HCT116 (cell line): ENCODE results near the gene ICE1. TPM values are rescaled to one million over a fixed set of nuclear protein-coding genes. Genes with fewer than 3 reads are reported as not detected.

ENCODE experiments used
- ATAC-seq: fragments of 200-7000 bp; cut with Tn5 transposase; 2 replicates; pipeline ENCODE4 v1.9.1; 2020; ENCODE audit warnings: mild to moderate bottlenecking, moderate library complexity
- BruUV-seq: library from RNA; stranded (reverse); fragments of 400-500 nt; replicated peaks from 2 replicates; lab custom pipeline; 2021; lab: Mats Ljungman, UMichigan
- CTCF ChIA-PET: fragments of 300-600 bp; sonication (Branson Sonifier 250); formaldehyde crosslinking; loops from one replicate; lab custom pipeline; 2021; ENCODE audit warnings: antibody characterized with exemption; lab: Charles Lee
- POLR2A ChIA-PET: fragments of 300-600, 350-600 bp; sonication (Branson Sonifier 250); formaldehyde crosslinking; loops from one replicate; lab custom pipeline; 2021; ENCODE audit warnings: antibody characterized with exemption; lab: Charles Lee
- RAD21 ChIA-PET, 2 experiments: fragments of 300-600 bp; sonication (Branson Sonifier 250); formaldehyde crosslinking; loops; one replicate each; lab custom pipeline; 2023; ENCODE audit warnings: low total read pairs in 2 of 2; ENCODE audit not compliant: uncharacterized antibody in 2 of 2, unreplicated experiment in 2 of 2, low non-redundant PET in 1 of 2; lab: Charles Lee
- DNase-seq: peaks from one replicate; pipeline ENCODE4 v3.0.0-alpha.2; 2010; ENCODE audit warnings: low read depth, low spot score
- H2AFZ ChIP-seq: fragments of 200-600 bp; shearing (Covaris generic), sonication (generic); 2 replicates; pipeline ENCODE4 v1.6.1; 2017; ENCODE audit warnings: low read depth, mixed run types, mixed read lengths, antibody characterized with exemption, low read length; ENCODE audit not compliant: poor library complexity, severe bottlenecking
- H3K27ac ChIP-seq: 2 replicates; pipeline ENCODE4 v1.5.1; 2012; ENCODE audit warnings: low read depth, low read length
- H3K27me3 ChIP-seq: fragments of 200-600 bp; sonication (generic); 2 replicates; pipeline ENCODE4 v1.6.1; 2016; ENCODE audit warnings: mixed run types, low read length, mixed read lengths; ENCODE audit not compliant: insufficient read depth
- H3K36me3 ChIP-seq, 2 experiments: fragments of 200-500 bp in 1 of 2; fragments of 200-600 bp in 1 of 2; sonication (Bioruptor generic) in 1 of 2; sonication (generic) in 1 of 2; 2 replicates each; pipeline versions ENCODE4 v1.5.1 to v1.6.1; 2014 to 2016; ENCODE audit warnings: low read length in 2 of 2, inconsistent platforms in 1 of 2, mixed read lengths in 1 of 2, mixed run types in 1 of 2; ENCODE audit not compliant: insufficient read depth in 2 of 2, control insufficient read depth in 1 of 2
- H3K4me1 ChIP-seq, 2 experiments: fragments of 200-600 bp in 1 of 2; sonication (generic) in 1 of 2; 2 replicates each; pipeline versions ENCODE4 v1.5.1 to v1.6.1; 2012 to 2017; ENCODE audit warnings: low read length in 2 of 2, inconsistent platforms in 1 of 2, mild to moderate bottlenecking in 1 of 2, mixed read lengths in 1 of 2, mixed run types in 1 of 2, moderate library complexity in 1 of 2; ENCODE audit not compliant: insufficient read depth in 2 of 2, control insufficient read depth in 1 of 2
- H3K4me2 ChIP-seq: fragments of 200-600 bp; sonication (generic); 2 replicates; pipeline ENCODE4 v1.6.1; 2017; ENCODE audit warnings: mixed run types, low read length, mixed read lengths
- H3K4me3 ChIP-seq, 2 experiments: fragments of 200-600 bp in 1 of 2; sonication (generic) in 1 of 2; replicated peaks in 1 of 2; 2 replicates each; pipeline ENCODE4 v1.5.1; 2011 to 2016; ENCODE audit warnings: low read length in 2 of 2, control low read depth in 1 of 2, low read depth in 1 of 2, mild to moderate bottlenecking in 1 of 2, mixed read lengths in 1 of 2, mixed run types in 1 of 2
- H3K79me2 ChIP-seq: fragments of 200-600 bp; sonication (generic); 2 replicates; pipeline ENCODE4 v1.6.1; 2017; ENCODE audit warnings: mild to moderate bottlenecking, mixed run types, low read length, moderate library complexity, mixed read lengths; ENCODE audit not compliant: insufficient read depth
- H3K9ac ChIP-seq: fragments of 200-600 bp; sonication (generic); 2 replicates; pipeline ENCODE4 v1.6.1; 2016; ENCODE audit warnings: low read length, mixed read lengths
- H3K9me2 ChIP-seq: fragments of 200-600 bp; sonication (generic), shearing (Covaris generic); 2 replicates; pipeline ENCODE4 v1.6.1; 2017; ENCODE audit warnings: mixed run types, mild to moderate bottlenecking, moderate library complexity; ENCODE audit not compliant: insufficient read depth
- H3K9me3 ChIP-seq, 2 experiments: fragments of 200-500 bp in 1 of 2; fragments of 200-600 bp in 1 of 2; sonication (Bioruptor generic) in 1 of 2; sonication (generic) in 1 of 2; 2 replicates each; pipeline ENCODE4 v1.6.1; 2014 to 2017; ENCODE audit warnings: low read length in 2 of 2, mixed read lengths in 2 of 2, inconsistent platforms in 1 of 2, low read depth in 1 of 2, mild to moderate bottlenecking in 1 of 2, mixed run types in 1 of 2, moderate library complexity in 1 of 2; ENCODE audit not compliant: control insufficient read depth in 1 of 2, insufficient read depth in 1 of 2
- H4K20me1 ChIP-seq: fragments of 200-600 bp; sonication (generic), shearing (Covaris generic); 2 replicates; pipeline ENCODE4 v1.6.1; 2017; ENCODE audit warnings: mixed run types, mild to moderate bottlenecking, moderate library complexity; ENCODE audit not compliant: insufficient read depth
- CEBPB ChIP-seq: IDR thresholded peaks from 2 replicates; pipeline ENCODE4 v1.6.1; 2012; ENCODE audit warnings: low read depth
- EGR1 ChIP-seq: IDR thresholded peaks from 2 replicates; pipeline ENCODE4 v1.6.1; 2012; ENCODE audit warnings: low read depth
- FOSL1 ChIP-seq: IDR thresholded peaks from 2 replicates; pipeline ENCODE4 v1.6.1; 2012; ENCODE audit warnings: low read depth
- JUND ChIP-seq: IDR thresholded peaks from 2 replicates; pipeline ENCODE4 v1.6.1; 2012
- MAX ChIP-seq: IDR thresholded peaks from 2 replicates; pipeline ENCODE4 v1.6.1; 2012
- POLR2AphosphoS5 ChIP-seq: IDR thresholded peaks from 2 replicates; pipeline ENCODE4 v1.6.1; 2011; ENCODE audit warnings: mild to moderate bottlenecking, low read depth, low read length, moderate library complexity
- YY1 ChIP-seq: IDR thresholded peaks from 2 replicates; pipeline ENCODE4 v1.6.1; 2011; ENCODE audit warnings: low read length, low read depth, moderate library complexity, mild to moderate bottlenecking; ENCODE audit not compliant: insufficient replicate concordance; ENCODE audit errors: extremely low read depth
- ZNF274 ChIP-seq: fragments of 200-500 bp; sonication (Bioruptor generic); IDR thresholded peaks from 2 replicates; pipeline ENCODE4 v1.6.1; 2014; ENCODE audit warnings: mild to moderate bottlenecking, low read depth, low read length, inconsistent platforms
- intact Hi-C: fragments of 100-400 bp; cut with micrococcal nuclease; formaldehyde crosslinking; loops from 2 replicates; pipeline ENCODE4 v1.10.0; 2022
- total RNA-seq: library from RNA; stranded (reverse); gene quantifications from one replicate; pipeline ENCODE4 v1.2.1, GENCODE V29; 2021; ENCODE audit not compliant: unreplicated experiment
- TF ChIP-seq, protein P1 (sequence below), 3 experiments: fragments of 200-600 bp in 1 of 3; sonication (generic) in 1 of 3; IDR thresholded peaks in 2 of 3; conservative IDR thresholded peaks in 1 of 3; 2 replicates each; pipeline ENCODE4 v1.5.1; 2012 to 2017; ENCODE audit warnings: low read depth in 2 of 3, low read length in 2 of 3, antibody characterized with exemption in 1 of 3, borderline replicate concordance in 1 of 3, control low read depth in 1 of 3, mild to moderate bottlenecking in 1 of 3, mixed read lengths in 1 of 3, mixed run types in 1 of 3, moderate library complexity in 1 of 3; ENCODE audit not compliant: insufficient read depth in 1 of 3
- TF ChIP-seq, protein P2 (sequence below): IDR thresholded peaks from 2 replicates; pipeline ENCODE4 v1.6.1; 2012; ENCODE audit warnings: low read depth

ICE1 gene
- total RNA-seq, 1 experiment from 2014 or later, result 30.0 TPM

DNA sequence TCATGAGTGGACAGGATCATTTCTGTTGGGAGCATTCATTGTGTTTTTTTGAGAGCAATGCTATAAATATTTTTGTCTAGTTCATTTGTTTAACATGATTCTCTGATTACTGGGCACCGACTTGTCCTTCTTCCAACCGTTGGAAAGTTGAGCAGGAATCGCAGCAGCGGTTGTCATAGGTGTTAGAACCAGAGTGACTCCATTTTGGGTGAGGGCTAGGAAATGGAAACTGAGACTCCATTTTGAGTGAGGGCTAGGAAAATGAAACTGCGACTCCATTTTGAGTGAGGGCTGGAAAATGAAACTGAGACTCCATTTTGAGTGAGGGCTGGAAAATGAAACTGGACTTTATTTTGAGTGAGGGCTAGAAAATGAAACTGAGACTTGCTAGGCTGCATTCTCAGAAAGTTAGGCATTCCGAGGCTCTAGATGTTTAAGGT is 100.6 kb downstream of the ICE1 start:
- no peak overlapping the region for H3K4me3 ChIP-seq
- ATAC-seq (no peak), DNase-seq (peak; percentile 6)
- H3K4me1 ChIP-seq, result no peaks in the 10 kb centered on the region
- H3K9me3 ChIP-seq, result no peaks in the 10 kb centered on the region
- H3K79me2 ChIP-seq, result no peaks in the 10 kb centered on the region
- H2AFZ ChIP-seq, result peak overlapping the region; percentile 82
- no peaks in the 10 kb centered on the region for H4K20me1 ChIP-seq
- intact Hi-C loops, result no loop called here
- no TSS peak for BruUV-seq
- ChIA-PET CTCF (no interaction called here), POLR2A (no interaction called here), RAD21 (no interaction called here)
- no peaks in the 10 kb centered on the region; the same call in none of the 2 replicates for H3K27me3 ChIP-seq
- H3K4me2 ChIP-seq, result no peak overlapping the region
- H3K36me3 ChIP-seq, result no peaks in the 10 kb centered on the region
- TF ChIP-seq YY1, result peak; percentile 91
- TF ChIP-seq FOSL1, result no peak
- 0 out of 2 replicates have a peak, but pooled peaks have one; percentile 30 for TF ChIP-seq EGR1
- H3K27ac ChIP-seq, result no peak overlapping the region
- no peaks in the 10 kb centered on the region for H3K9me2 ChIP-seq
- no peak overlapping the region for H3K9ac ChIP-seq

DNA sequence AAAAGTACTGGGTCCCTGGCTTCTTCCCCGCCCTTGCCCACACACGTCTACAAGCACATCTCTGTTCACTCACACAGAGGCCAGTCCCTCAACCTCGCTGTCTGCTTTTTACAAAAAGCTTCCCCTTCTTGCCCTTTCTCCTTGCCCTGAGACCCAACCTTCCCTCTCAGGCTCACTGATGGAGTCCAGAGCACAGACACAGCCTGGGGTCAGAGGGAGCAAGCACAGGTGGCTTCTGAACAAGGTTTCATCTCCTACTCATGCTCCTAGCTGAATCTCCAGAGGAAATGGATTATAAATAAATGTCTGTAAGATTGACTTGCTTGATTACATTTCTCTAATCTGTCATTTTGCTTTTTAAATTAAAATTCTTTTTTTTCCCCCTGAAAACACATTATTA is 101.8 kb downstream of the ICE1 start:
- no peaks in the 10 kb centered on the region for H3K79me2 ChIP-seq
- H3K4me2 ChIP-seq, result no peak overlapping the region
- H3K9me2 ChIP-seq, result no peaks in the 10 kb centered on the region
- H3K27me3 ChIP-seq, result no peaks in the 10 kb centered on the region; the same call in none of the 2 replicates
- ChIA-PET POLR2A (no interaction called here), CTCF (no interaction called here), RAD21 (no interaction called here)
- H3K4me1 ChIP-seq, result no peaks in the 10 kb centered on the region
- H3K4me3 ChIP-seq, result no peak overlapping the region
- ATAC-seq, result no peak
- H4K20me1 ChIP-seq, result no peaks in the 10 kb centered on the region
- H2AFZ ChIP-seq, result no peak overlapping the region
- intact Hi-C loops, result no loop called here
- no TSS peak for BruUV-seq
- no peaks in the 10 kb centered on the region for H3K9me3 ChIP-seq
- TF ChIP-seq FOSL1 (no peak), JUND (no peak), POLR2AphosphoS5 (no peak), ZNF274 (no peak), MAX (no peak), EGR1 (no peak), CEBPB (no peak)
- TF ChIP-seq, protein P1, sequence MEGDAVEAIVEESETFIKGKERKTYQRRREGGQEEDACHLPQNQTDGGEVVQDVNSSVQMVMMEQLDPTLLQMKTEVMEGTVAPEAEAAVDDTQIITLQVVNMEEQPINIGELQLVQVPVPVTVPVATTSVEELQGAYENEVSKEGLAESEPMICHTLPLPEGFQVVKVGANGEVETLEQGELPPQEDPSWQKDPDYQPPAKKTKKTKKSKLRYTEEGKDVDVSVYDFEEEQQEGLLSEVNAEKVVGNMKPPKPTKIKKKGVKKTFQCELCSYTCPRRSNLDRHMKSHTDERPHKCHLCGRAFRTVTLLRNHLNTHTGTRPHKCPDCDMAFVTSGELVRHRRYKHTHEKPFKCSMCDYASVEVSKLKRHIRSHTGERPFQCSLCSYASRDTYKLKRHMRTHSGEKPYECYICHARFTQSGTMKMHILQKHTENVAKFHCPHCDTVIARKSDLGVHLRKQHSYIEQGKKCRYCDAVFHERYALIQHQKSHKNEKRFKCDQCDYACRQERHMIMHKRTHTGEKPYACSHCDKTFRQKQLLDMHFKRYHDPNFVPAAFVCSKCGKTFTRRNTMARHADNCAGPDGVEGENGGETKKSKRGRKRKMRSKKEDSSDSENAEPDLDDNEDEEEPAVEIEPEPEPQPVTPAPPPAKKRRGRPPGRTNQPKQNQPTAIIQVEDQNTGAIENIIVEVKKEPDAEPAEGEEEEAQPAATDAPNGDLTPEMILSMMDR (IDR thresholded peaks at IDR 0.05 in 2 of 3, conservative IDR thresholded peaks at IDR 0.05 in 1 of 3; ENCODE audit: borderline replicate concordance in 1 of 3, insufficient read depth in 1 of 3, low read depth in 2 of 3, low read length in 2 of 3), result no peak
- TF ChIP-seq, protein P2, sequence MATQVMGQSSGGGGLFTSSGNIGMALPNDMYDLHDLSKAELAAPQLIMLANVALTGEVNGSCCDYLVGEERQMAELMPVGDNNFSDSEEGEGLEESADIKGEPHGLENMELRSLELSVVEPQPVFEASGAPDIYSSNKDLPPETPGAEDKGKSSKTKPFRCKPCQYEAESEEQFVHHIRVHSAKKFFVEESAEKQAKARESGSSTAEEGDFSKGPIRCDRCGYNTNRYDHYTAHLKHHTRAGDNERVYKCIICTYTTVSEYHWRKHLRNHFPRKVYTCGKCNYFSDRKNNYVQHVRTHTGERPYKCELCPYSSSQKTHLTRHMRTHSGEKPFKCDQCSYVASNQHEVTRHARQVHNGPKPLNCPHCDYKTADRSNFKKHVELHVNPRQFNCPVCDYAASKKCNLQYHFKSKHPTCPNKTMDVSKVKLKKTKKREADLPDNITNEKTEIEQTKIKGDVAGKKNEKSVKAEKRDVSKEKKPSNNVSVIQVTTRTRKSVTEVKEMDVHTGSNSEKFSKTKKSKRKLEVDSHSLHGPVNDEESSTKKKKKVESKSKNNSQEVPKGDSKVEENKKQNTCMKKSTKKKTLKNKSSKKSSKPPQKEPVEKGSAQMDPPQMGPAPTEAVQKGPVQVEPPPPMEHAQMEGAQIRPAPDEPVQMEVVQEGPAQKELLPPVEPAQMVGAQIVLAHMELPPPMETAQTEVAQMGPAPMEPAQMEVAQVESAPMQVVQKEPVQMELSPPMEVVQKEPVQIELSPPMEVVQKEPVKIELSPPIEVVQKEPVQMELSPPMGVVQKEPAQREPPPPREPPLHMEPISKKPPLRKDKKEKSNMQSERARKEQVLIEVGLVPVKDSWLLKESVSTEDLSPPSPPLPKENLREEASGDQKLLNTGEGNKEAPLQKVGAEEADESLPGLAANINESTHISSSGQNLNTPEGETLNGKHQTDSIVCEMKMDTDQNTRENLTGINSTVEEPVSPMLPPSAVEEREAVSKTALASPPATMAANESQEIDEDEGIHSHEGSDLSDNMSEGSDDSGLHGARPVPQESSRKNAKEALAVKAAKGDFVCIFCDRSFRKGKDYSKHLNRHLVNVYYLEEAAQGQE, result no peak
- H3K27ac ChIP-seq, result no peak overlapping the region
- no peak for DNase-seq
- H3K36me3 ChIP-seq, result no peaks in the 10 kb centered on the region
- H3K9ac ChIP-seq, result no peak overlapping the region
